SU-DHL-6 (cell line): ENCODE measurements around the gene PTPRJ.

ENCODE experiments used
- EZH2phosphoT487 ChIP-seq: fragments of 200-600 bp; sonication (generic), shearing (Covaris generic); conservative IDR thresholded peaks from 2 replicates; pipeline ENCODE4 v1.6.1; 2018; ENCODE audit warnings: mild to moderate bottlenecking, antibody characterized with exemption, low read length, moderate library complexity, mixed read lengths
- TF ChIP-seq, protein P1 (sequence below): fragments of 200-600 bp; sonication (generic); IDR thresholded peaks from one replicate; pipeline ENCODE4 v1.5.1; 2017; ENCODE audit warnings: antibody characterized with exemption, mild to moderate bottlenecking, low read length, moderate library complexity; ENCODE audit not compliant: insufficient read depth, poor library complexity, severe bottlenecking

DNA sequence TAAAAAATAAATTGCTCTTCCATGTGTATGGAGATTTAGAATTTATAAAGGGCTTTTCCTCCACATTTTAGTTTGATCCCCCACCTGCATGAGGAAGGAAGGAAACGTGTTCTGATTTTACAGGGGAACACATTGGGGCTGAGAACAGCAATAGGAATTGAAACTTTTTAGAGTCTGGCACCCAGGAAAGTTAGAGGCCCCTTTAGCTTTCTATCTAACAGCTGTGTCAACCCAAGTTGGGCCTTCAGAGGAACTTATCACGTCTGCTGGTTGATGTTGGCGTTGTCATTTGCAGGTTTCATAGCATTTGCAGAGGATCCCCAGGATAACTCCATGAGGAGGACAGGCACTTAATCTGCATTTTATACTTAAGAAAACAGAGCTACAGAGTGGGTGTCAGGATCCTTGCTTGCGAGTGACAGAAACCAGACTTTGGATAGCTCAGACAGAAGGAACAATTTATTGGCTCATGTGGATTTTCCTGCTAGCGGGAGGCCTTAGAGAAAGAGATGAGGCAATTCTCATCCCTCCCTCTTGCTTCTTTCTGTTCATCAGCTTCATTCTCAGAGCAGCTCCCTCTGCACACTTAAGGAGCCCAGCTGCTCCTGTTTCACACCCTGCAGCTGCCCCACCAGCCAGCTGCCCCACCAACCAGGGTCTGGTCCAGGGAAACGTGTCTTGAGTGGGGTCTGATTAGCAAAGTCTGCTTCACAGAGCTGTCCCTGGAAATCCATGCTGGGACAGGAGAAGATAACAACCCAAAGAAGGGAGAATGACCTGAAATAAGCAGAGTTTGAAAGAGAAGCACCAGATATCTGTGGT is 143.8 kb downstream of the PTPRJ start:
- TF ChIP-seq, protein P1, sequence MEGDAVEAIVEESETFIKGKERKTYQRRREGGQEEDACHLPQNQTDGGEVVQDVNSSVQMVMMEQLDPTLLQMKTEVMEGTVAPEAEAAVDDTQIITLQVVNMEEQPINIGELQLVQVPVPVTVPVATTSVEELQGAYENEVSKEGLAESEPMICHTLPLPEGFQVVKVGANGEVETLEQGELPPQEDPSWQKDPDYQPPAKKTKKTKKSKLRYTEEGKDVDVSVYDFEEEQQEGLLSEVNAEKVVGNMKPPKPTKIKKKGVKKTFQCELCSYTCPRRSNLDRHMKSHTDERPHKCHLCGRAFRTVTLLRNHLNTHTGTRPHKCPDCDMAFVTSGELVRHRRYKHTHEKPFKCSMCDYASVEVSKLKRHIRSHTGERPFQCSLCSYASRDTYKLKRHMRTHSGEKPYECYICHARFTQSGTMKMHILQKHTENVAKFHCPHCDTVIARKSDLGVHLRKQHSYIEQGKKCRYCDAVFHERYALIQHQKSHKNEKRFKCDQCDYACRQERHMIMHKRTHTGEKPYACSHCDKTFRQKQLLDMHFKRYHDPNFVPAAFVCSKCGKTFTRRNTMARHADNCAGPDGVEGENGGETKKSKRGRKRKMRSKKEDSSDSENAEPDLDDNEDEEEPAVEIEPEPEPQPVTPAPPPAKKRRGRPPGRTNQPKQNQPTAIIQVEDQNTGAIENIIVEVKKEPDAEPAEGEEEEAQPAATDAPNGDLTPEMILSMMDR = no peak
- TF ChIP-seq EZH2phosphoT487 = no peak
